Iris pigment epithelial cell (primary cell): ENCODE measurements around the gene ASIC2.

ENCODE experiments used
- DNase-seq: peaks from one replicate; pipeline ENCODE4 v3.0.0-alpha.2; 2011; ENCODE audit warnings: low read depth

Gene ASIC2

GRCh38 chr17:33057564-33057963 lies 235.5 kb downstream of the ASIC2 start:
- no peak for DNase-seq

- no peak for DNase-seq
Measured at GRCh38 chr17:33056399-33057146, 236.5 kb downstream of the ASIC2 start.

- no peak for DNase-seq
Measured at GRCh38 chr17:33055746-33056145, 237.3 kb downstream of the ASIC2 start.

- no peak for DNase-seq
Measured at GRCh38 chr17:33055171-33055611, 237.9 kb downstream of the ASIC2 start.

- DNase-seq: no peak
Measured at GRCh38 chr17:33054412-33054811, 238.7 kb downstream of the ASIC2 start.

GRCh38 chr17:33053676-33054075 lies 239.4 kb downstream of the ASIC2 start:
- no peak for DNase-seq

GRCh38 chr17:33052856-33053255 lies 240.2 kb downstream of the ASIC2 start:
- DNase-seq: no peak

GRCh38 chr17:33050611-33051140 lies 242.4 kb downstream of the ASIC2 start:
- no peak for DNase-seq

- DNase-seq: peak; percentile 40
Measured at GRCh38 chr17:33049781-33050414, 243.2 kb downstream of the ASIC2 start.

GRCh38 chr17:33046361-33047255 lies 246.5 kb downstream of the ASIC2 start:
- DNase-seq: peak; percentile 7

GRCh38 chr17:33045216-33045615 lies 247.9 kb downstream of the ASIC2 start:
- no peak for DNase-seq

GRCh38 chr17:33044771-33045170 lies 248.3 kb downstream of the ASIC2 start:
- DNase-seq: no peak

- no peak for DNase-seq
Measured at GRCh38 chr17:33040461-33040860, 252.6 kb downstream of the ASIC2 start.

- DNase-seq: peak; percentile 78
Measured at GRCh38 chr17:33039874-33040273, 253.2 kb downstream of the ASIC2 start.

GRCh38 chr17:33038740-33039139 lies 254.4 kb downstream of the ASIC2 start:
- peak; percentile 18 for DNase-seq

- DNase-seq: no peak
Measured at GRCh38 chr17:33033176-33033575, 259.9 kb downstream of the ASIC2 start.

GRCh38 chr17:33028778-33029177 lies 264.3 kb downstream of the ASIC2 start:
- no peak for DNase-seq

- no peak for DNase-seq
Measured at GRCh38 chr17:33028061-33028460, 265.0 kb downstream of the ASIC2 start.

GRCh38 chr17:33024688-33025486 lies 268.2 kb downstream of the ASIC2 start:
- no peak for DNase-seq

- no peak for DNase-seq
Measured at GRCh38 chr17:33023790-33024189, 269.3 kb downstream of the ASIC2 start.

- DNase-seq: no peak
Measured at GRCh38 chr17:33021731-33022408, 271.2 kb downstream of the ASIC2 start.
